Measurements from ENCODE around the gene THADA. TPM values are rescaled to one million over a fixed set of nuclear protein-coding genes. Genes with fewer than 3 reads are reported as not detected.
A peak's percentile ranks its signal among the peaks of the same experiment; 100 is the strongest.

Gene THADA
- total RNA-seq, 1 donor: 33.2 TPM

DNA sequence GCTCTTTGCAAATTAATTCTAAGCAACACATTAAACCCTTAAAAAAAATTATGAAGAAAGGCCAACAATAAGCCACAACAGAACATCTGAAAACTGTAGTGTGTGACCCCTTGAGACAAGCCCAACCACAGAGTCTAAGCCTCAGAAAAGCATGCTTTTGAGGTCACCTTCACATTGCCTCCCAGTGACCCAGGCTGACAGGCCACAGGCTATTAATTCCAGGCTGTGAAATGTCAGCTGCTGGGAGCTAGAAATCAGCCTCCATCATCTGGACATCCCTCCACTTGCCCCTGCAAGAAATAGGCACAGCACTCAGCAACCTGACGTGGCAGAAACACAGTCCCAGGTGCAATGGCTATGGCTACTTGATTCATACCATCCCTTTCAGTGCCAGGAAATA, 190.0 kb downstream of the THADA start:
- TF ChIP-seq, protein P1, sequence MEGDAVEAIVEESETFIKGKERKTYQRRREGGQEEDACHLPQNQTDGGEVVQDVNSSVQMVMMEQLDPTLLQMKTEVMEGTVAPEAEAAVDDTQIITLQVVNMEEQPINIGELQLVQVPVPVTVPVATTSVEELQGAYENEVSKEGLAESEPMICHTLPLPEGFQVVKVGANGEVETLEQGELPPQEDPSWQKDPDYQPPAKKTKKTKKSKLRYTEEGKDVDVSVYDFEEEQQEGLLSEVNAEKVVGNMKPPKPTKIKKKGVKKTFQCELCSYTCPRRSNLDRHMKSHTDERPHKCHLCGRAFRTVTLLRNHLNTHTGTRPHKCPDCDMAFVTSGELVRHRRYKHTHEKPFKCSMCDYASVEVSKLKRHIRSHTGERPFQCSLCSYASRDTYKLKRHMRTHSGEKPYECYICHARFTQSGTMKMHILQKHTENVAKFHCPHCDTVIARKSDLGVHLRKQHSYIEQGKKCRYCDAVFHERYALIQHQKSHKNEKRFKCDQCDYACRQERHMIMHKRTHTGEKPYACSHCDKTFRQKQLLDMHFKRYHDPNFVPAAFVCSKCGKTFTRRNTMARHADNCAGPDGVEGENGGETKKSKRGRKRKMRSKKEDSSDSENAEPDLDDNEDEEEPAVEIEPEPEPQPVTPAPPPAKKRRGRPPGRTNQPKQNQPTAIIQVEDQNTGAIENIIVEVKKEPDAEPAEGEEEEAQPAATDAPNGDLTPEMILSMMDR (IDR thresholded peaks at IDR 0.05; ENCODE audit: insufficient read depth, low read depth, low read length): no peak
- no peak overlapping the region for H3K4me3 ChIP-seq (ENCODE audit: low read depth, low read length)
- DNase-seq (ENCODE audit: low read depth): peak; percentile 56

DNA sequence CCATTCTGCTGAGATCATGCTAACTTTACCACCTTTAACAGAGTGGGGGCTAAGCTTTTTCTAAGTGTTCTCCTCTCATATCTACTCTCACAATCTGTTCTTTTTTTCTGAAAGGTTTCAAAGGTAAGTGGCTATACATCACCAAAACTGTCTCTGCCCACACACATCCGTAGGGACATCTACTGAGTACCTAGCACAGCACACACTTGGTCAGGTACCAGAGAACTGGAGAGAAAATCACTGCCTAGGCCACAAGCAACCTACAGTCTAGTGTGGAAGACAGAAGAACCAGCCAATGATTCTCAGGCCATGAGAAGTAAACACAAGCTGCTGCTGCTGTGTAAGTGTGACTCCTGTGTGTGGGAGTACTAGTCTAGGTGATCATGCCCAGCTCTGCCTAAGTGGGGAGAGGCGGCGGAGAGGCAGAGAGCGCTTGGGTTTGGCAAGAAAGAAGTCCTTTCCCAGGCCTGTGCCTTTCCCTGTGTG, 193.3 kb downstream of the THADA start:
- peak; percentile 57 for DNase-seq (ENCODE audit: low read depth)
- no peak overlapping the region for H3K4me3 ChIP-seq (ENCODE audit: low read depth, low read length)
- TF ChIP-seq, protein P1 (IDR thresholded peaks at IDR 0.05; ENCODE audit: insufficient read depth, low read depth, low read length): no peak

DNA sequence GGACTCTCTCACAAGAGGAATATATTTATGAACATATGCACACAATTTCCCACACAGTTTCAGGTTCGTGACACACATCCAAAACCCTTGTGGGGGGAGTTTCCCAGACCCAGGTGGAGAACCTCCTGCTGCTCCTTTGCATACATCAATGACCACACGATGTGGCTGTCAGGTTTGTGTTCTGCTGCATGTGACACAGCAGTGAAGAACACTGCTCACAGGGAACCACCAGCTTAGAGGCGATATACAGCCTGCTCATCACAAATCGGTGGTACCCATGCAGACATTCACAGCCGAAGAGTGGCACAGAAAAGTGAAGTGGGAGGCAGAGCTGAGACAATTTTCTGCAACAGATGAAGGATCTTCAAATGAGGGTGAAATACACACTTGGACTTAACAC, 193.8 kb downstream of the THADA start:
- TF ChIP-seq, protein P1 (IDR thresholded peaks at IDR 0.05; ENCODE audit: insufficient read depth, low read depth, low read length): no peak
- no peak overlapping the region for H3K4me3 ChIP-seq (ENCODE audit: low read depth, low read length)
- DNase-seq (ENCODE audit: low read depth): no peak

DNA sequence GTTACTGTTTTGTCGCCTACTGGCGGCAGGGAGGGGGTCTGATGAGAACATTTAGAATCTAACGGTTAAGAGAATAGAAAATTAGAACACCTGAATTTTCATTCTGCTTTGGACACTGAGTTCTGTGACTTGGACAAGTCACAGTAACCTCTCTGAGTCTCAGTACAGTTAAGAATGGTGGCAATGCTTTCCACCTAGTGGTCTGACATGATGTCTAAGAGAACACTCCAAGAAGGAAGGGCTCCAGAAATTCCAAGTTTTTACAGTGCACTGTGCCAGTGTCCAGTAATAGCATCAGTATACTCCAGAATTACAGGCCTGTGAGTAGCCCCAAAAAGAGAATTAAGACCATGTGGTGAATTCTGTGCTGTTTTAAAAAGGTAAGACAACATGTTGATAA, 195.3 kb downstream of the THADA start:
- no peak for DNase-seq (ENCODE audit: low read depth)
- H3K4me3 ChIP-seq (ENCODE audit: low read depth, low read length): no peak overlapping the region
- TF ChIP-seq, protein P1 (IDR thresholded peaks at IDR 0.05; ENCODE audit: insufficient read depth, low read depth, low read length): peak; percentile 6

DNA sequence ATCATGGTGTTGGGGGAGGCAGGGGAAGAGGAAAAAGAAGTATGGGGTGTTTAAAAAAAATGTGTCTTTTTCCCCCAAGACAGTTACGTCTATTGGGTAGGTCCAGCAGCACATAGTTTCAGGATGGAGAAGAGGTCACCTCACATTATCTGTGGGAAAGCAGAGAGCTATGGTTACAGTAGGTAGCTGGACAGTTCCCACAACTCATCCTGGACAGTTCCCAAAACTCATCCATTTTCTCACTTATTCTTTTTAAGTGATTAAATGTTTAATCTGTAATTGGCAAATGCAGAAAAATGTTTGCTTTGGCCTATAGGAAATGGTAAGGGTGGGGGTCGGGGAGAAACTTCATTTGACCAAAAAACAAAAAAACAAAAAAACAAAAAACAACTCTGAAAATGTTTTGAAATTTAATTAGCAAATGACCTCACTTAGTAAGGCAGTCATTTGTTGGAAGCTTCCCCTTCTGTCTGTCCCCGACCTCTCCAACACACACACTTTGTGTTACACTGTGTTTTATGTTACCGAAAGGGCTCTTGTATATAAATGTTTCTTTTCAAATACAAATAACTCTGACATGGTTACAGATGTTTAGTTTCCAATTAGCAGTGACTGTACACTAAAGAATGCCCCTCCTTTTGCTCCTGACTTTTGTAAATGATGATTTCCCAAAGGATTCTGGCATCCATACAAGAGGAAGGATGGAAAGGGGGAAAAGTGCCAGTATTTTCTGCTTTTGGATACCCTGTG, 196.1 kb downstream of the THADA start:
- no peak overlapping the region for H3K4me3 ChIP-seq (ENCODE audit: low read depth, low read length)
- TF ChIP-seq, protein P1 (IDR thresholded peaks at IDR 0.05; ENCODE audit: insufficient read depth, low read depth, low read length): no peak
- DNase-seq (ENCODE audit: low read depth): peak; percentile 91

DNA sequence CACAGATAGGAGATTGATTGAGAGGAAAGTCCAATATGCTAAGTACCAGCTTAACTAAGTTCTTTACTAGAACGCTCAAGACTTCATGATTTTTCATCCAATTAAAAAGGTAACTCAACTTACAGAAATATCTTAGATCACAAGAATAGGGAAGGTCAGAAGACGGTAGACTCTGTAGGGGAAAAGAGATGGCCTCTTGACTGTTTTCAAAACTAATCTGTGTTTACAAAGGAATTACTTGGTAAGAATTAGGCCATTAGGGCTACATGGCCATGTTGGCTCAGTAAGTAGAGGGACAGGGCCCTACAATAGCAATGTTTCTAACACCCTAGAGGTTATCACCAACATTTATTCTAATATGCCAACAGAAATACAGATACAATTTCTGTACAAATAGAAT, 196.7 kb downstream of the THADA start:
- TF ChIP-seq, protein P1 (IDR thresholded peaks at IDR 0.05; ENCODE audit: insufficient read depth, low read depth, low read length): no peak
- DNase-seq (ENCODE audit: low read depth): no peak
- H3K4me3 ChIP-seq (ENCODE audit: low read depth, low read length): no peak overlapping the region

Data from fibroblast of villous mesenchyme (primary cell).